Measurements from ENCODE around the gene HNRNPLL.
"Not testable (repeated sequence)": the region's sequence is repeated elsewhere in the genome, so short reads cannot be mapped to it uniquely, and the experiment has no call there.

Gene HNRNPLL

GRCh38 chr2:38537296-38537695, 65.4 kb downstream of the HNRNPLL start:
- ATAC-seq: not testable (repeated sequence)

DNA sequence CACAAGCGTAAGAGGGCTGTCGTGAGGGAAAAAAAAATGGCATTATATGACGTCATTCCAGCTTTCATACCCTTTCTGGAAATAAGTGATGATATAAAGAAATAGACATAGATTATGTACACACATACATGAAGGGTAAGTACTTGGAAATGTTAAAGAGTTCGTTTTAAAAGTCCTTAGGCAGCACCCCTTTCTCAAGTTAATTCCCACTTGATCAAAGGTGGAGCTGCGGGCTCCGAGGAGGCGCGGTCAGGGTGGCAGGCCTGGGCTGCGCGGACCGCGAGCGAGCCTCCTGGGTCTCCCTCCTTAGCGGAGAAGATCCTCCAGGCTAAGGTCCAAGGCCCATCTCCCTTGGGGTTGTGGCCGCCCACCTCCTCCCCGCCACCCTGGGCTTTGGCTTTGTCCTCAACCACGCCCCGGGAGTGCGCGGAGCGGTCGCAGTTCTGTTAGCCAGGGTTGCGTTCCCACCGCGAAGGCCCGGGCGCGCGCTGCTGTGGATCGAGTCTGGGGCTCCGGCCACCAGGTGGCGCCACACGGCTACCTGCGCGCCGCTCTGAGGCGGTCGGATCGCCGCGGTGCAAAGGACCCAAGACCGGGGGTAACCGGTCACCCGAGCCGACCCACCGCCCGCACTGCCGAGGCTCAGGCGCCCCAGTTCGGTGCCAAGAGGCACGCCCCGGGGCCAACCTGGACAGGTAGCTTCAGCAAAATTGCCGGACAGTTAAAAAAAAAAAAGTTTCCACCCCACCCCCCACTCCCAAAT, 66.8 kb downstream of the HNRNPLL start:
- ATAC-seq: peak; percentile 97
- TF ChIP-seq RARB (CRISPR knock-in tag; IDR thresholded peaks at IDR 0.05) (no peak), POU6F1 (CRISPR knock-in tag; IDR thresholded peaks at IDR 0.05; ENCODE audit: borderline replicate concordance, low read depth) (no peak), ISL1 (CRISPR knock-in tag; IDR thresholded peaks at IDR 0.05) (no peak), ZNF70 (CRISPR knock-in tag; IDR thresholded peaks at IDR 0.05) (no peak), ZFP3 (CRISPR knock-in tag; IDR thresholded peaks at IDR 0.05) (0 out of 2 replicates have a peak, but pooled peaks have one; percentile 38), CSDC2 (CRISPR knock-in tag; IDR thresholded peaks at IDR 0.05) (no peak)
- TF ChIP-seq, protein P1, sequence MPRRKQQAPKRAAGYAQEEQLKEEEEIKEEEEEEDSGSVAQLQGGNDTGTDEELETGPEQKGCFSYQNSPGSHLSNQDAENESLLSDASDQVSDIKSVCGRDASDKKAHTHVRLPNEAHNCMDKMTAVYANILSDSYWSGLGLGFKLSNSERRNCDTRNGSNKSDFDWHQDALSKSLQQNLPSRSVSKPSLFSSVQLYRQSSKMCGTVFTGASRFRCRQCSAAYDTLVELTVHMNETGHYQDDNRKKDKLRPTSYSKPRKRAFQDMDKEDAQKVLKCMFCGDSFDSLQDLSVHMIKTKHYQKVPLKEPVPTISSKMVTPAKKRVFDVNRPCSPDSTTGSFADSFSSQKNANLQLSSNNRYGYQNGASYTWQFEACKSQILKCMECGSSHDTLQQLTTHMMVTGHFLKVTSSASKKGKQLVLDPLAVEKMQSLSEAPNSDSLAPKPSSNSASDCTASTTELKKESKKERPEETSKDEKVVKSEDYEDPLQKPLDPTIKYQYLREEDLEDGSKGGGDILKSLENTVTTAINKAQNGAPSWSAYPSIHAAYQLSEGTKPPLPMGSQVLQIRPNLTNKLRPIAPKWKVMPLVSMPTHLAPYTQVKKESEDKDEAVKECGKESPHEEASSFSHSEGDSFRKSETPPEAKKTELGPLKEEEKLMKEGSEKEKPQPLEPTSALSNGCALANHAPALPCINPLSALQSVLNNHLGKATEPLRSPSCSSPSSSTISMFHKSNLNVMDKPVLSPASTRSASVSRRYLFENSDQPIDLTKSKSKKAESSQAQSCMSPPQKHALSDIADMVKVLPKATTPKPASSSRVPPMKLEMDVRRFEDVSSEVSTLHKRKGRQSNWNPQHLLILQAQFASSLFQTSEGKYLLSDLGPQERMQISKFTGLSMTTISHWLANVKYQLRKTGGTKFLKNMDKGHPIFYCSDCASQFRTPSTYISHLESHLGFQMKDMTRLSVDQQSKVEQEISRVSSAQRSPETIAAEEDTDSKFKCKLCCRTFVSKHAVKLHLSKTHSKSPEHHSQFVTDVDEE (CRISPR knock-in tag; IDR thresholded peaks at IDR 0.05): no peak

DNA sequence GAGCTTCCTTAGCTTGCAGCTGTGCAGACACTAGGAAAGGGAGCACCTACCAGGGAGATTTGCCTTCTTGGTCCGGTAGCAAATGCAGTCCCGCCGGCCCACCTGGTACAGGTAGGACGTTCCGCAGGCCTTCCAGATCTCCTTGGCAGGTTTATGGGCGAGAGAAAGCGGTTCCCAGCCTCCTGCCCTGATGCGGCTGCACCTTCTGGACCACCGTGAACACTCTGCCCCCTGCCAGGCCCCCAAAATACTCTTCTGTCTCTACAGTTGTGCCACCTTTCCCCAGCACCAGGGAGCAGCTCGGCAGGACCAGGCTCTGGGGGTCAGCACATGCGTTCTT, 67.4 kb downstream of the HNRNPLL start:
- no peak for TF ChIP-seq BACH2 (CRISPR knock-in tag; IDR thresholded peaks at IDR 0.05; ENCODE audit: borderline replicate concordance)
- TF ChIP-seq OSR1 (CRISPR knock-in tag; IDR thresholded peaks at IDR 0.05): no peak
- TF ChIP-seq ZFP30 (CRISPR knock-in tag; IDR thresholded peaks at IDR 0.05): no peak
- TF ChIP-seq ZFP3 (CRISPR knock-in tag; IDR thresholded peaks at IDR 0.05): no peak
- TF ChIP-seq ZNF565 (CRISPR knock-in tag; conservative IDR thresholded peaks at IDR 0.05; ENCODE audit: low read depth): no peak
- TF ChIP-seq POU6F1 (CRISPR knock-in tag; IDR thresholded peaks at IDR 0.05; ENCODE audit: borderline replicate concordance, low read depth): no peak
- no peak for TF ChIP-seq CSRNP3 (CRISPR knock-in tag; IDR thresholded peaks at IDR 0.05)
- no peak for TF ChIP-seq TCF4 (CRISPR knock-in tag; IDR thresholded peaks at IDR 0.05; ENCODE audit: borderline replicate concordance)
- no peak for TF ChIP-seq ARNTL (CRISPR knock-in tag; IDR thresholded peaks at IDR 0.05; ENCODE audit: borderline replicate concordance, low read depth)
- no peak for TF ChIP-seq TOX (CRISPR knock-in tag; IDR thresholded peaks at IDR 0.05; ENCODE audit: borderline replicate concordance)
- no peak for TF ChIP-seq PPARA (CRISPR knock-in tag; IDR thresholded peaks at IDR 0.05; ENCODE audit: borderline replicate concordance)
- TF ChIP-seq, protein P2, sequence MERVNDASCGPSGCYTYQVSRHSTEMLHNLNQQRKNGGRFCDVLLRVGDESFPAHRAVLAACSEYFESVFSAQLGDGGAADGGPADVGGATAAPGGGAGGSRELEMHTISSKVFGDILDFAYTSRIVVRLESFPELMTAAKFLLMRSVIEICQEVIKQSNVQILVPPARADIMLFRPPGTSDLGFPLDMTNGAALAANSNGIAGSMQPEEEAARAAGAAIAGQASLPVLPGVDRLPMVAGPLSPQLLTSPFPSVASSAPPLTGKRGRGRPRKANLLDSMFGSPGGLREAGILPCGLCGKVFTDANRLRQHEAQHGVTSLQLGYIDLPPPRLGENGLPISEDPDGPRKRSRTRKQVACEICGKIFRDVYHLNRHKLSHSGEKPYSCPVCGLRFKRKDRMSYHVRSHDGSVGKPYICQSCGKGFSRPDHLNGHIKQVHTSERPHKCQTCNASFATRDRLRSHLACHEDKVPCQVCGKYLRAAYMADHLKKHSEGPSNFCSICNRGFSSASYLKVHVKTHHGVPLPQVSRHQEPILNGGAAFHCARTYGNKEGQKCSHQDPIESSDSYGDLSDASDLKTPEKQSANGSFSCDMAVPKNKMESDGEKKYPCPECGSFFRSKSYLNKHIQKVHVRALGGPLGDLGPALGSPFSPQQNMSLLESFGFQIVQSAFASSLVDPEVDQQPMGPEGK (CRISPR knock-in tag; IDR thresholded peaks at IDR 0.05; ENCODE audit: borderline replicate concordance): no peak
- no peak for TF ChIP-seq ESRRG (CRISPR knock-in tag; IDR thresholded peaks at IDR 0.05)
- TF ChIP-seq ZNF8 (CRISPR knock-in tag; IDR thresholded peaks at IDR 0.05): no peak
- TF ChIP-seq, protein P1 (CRISPR knock-in tag; IDR thresholded peaks at IDR 0.05): no peak
- no peak for TF ChIP-seq GLIS3 (CRISPR knock-in tag; IDR thresholded peaks at IDR 0.05)
- TF ChIP-seq ZNF70 (CRISPR knock-in tag; IDR thresholded peaks at IDR 0.05): no peak
- no peak for ATAC-seq
